ENCODE data around the gene AMMECR1. TPM values are rescaled to one million over a fixed set of nuclear protein-coding genes. Genes with fewer than 3 reads are reported as not detected.

Gene AMMECR1
- total RNA-seq, 3 donors from 2014 or later: 4.1 to 10.7 (median 8.2) TPM

DNA sequence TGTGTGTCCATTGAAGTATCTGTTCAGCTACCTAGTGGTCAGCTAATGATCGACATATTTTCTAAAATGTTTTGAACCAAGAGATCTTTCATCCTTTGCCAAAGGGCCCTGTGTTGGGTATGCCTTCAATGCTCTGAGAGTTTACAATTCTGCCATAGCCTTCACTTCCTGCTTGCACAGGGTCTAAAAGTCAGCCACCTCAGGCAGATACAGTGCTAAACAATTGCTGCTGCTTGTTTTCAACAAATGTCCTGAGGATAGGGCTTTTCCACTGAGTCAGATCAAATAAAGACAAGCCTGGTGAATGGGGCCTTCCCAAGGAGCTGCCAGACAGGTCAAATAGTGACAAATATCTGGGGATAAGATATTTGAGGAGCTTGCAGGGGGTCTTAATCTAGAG, 16.7 kb downstream of the AMMECR1 start:
- intact Hi-C loops (cut with DNase I, micrococcal nuclease): no loop called here
- no peaks in the 10 kb centered on the region for H3K36me3 ChIP-seq (ENCODE audit: low read depth)
- TF ChIP-seq, protein P1, sequence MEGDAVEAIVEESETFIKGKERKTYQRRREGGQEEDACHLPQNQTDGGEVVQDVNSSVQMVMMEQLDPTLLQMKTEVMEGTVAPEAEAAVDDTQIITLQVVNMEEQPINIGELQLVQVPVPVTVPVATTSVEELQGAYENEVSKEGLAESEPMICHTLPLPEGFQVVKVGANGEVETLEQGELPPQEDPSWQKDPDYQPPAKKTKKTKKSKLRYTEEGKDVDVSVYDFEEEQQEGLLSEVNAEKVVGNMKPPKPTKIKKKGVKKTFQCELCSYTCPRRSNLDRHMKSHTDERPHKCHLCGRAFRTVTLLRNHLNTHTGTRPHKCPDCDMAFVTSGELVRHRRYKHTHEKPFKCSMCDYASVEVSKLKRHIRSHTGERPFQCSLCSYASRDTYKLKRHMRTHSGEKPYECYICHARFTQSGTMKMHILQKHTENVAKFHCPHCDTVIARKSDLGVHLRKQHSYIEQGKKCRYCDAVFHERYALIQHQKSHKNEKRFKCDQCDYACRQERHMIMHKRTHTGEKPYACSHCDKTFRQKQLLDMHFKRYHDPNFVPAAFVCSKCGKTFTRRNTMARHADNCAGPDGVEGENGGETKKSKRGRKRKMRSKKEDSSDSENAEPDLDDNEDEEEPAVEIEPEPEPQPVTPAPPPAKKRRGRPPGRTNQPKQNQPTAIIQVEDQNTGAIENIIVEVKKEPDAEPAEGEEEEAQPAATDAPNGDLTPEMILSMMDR (IDR thresholded peaks at IDR 0.05): no peak
- no peaks in the 10 kb centered on the region for H3K9me3 ChIP-seq
- ATAC-seq (no peak), DNase-seq (no peak)
- no peaks in the 10 kb centered on the region for H3K4me1 ChIP-seq (ENCODE audit: low read depth)
- no peak overlapping the region for H3K4me3 ChIP-seq

DNA sequence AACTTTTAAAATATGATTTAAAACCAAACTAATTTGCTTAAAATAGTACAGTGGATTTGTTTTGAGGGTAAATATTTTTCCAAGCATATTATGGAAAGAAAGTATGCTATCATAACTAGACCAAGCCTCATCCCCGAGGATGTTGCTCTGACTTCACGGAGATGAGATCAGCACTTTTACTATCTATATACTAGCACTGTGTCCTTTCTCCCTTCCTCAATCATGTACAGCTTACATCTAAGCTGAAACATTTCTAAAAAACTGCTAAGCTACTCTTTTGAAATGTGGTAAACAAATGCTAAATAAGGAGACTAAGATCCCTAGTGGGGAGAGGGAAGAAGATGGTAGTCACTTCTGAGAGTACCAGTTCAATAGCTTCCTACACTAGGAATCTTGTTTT, 23.8 kb downstream of the AMMECR1 start:
- H3K9me3 ChIP-seq: no peaks in the 10 kb centered on the region
- DNase-seq (no peak), ATAC-seq (no peak)
- TF ChIP-seq, protein P1 (IDR thresholded peaks at IDR 0.05): no peak
- no peak overlapping the region for H3K4me3 ChIP-seq
- H3K4me1 ChIP-seq (ENCODE audit: low read depth): no peaks in the 10 kb centered on the region
- H3K36me3 ChIP-seq (ENCODE audit: low read depth): no peaks in the 10 kb centered on the region
- intact Hi-C loops (cut with DNase I, micrococcal nuclease): no loop called here

DNA sequence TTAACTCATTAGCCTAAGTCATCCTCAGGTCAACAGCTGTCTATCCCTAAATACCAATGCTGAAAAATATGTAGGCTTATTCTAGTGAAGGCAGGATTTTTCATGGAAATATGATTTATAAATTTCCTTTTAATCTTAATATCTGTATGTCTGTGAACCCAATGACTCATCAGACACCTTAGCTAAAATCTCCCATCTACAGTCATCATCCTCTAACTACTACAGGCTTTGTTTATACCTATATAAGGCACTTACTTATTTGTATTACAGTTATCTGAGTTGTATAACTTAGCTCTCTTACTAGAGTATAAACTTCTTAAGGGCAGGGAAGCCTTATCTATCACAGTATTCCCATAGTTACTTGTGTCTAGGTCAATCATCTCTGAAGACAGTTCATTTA, 24.2 kb downstream of the AMMECR1 start:
- Histone ChIP-seq H3K4me1 (ENCODE audit: low read depth) (no peaks in the 10 kb centered on the region), H3K4me3 (no peak overlapping the region), H3K9me3 (no peaks in the 10 kb centered on the region), H3K36me3 (ENCODE audit: low read depth) (no peaks in the 10 kb centered on the region)
- intact Hi-C loops (cut with DNase I, micrococcal nuclease): no loop called here
- ATAC-seq (no peak), DNase-seq (no peak)
- TF ChIP-seq, protein P1 (IDR thresholded peaks at IDR 0.05): no peak

DNA sequence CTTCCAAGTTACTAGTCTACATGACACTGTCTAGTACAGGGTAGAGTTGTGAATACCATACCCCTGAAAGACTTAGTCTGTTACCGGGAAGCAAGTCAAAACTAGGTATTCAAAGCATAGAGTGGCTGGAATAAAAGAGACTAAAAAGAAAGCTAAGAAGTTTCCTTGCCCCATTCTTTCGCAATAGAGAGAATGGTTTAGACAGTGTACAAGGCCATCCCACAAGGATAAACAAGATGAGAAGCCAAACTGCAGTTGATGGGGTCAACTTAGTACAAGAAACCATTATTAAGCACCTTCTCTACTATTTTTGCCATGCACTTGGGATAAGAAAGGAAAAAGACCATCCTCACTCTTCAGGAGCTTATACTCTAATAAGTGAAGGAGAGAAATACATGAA, 30.3 kb downstream of the AMMECR1 start:
- TF ChIP-seq, protein P1 (IDR thresholded peaks at IDR 0.05): no peak
- no peaks in the 10 kb centered on the region for H3K36me3 ChIP-seq (ENCODE audit: low read depth)
- no peak for DNase-seq
- H3K4me3 ChIP-seq: no peak overlapping the region
- ATAC-seq: no peak
- intact Hi-C loops (cut with DNase I, micrococcal nuclease): no loop called here
- H3K4me1 ChIP-seq (ENCODE audit: low read depth): no peaks in the 10 kb centered on the region
- no peaks in the 10 kb centered on the region for H3K9me3 ChIP-seq

GRCh38 chrX:110286106-110286505, 31.8 kb downstream of the AMMECR1 start:
- intact Hi-C loops (cut with DNase I, micrococcal nuclease): no loop called here
- ATAC-seq (peak; percentile 67), DNase-seq (no peak)
- TF ChIP-seq, protein P1 (IDR thresholded peaks at IDR 0.05): no peak
- Histone ChIP-seq H3K9me3 (no peaks in the 10 kb centered on the region), H3K4me3 (no peak overlapping the region), H3K4me1 (ENCODE audit: low read depth) (no peaks in the 10 kb centered on the region), H3K36me3 (ENCODE audit: low read depth) (no peaks in the 10 kb centered on the region)

DNA sequence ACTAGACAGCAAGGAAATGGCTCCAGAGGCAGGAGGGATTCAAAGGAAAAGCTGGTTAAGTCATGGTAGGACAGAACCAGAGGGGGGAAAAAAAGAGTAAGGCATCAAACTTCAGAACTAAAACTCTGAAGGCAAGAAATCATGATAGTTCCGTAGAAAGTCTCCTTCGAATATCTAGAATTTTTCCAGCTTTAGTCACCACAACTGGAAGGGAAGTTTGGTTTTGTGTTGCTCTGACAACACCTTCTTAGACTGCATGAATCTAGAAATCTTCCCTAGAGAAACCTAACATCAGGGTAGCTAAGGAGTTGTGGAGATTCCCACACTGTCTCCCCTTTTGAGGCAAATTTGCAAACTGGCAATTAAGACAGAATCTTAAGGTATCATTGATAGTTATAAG, 33.7 kb downstream of the AMMECR1 start:
- H3K36me3 ChIP-seq (ENCODE audit: low read depth): no peaks in the 10 kb centered on the region
- TF ChIP-seq, protein P1 (IDR thresholded peaks at IDR 0.05): no peak
- no peak overlapping the region for H3K4me3 ChIP-seq
- no peaks in the 10 kb centered on the region for H3K4me1 ChIP-seq (ENCODE audit: low read depth)
- intact Hi-C loops (cut with DNase I, micrococcal nuclease): no loop called here
- no peak for ATAC-seq
- no peak for DNase-seq
- no peaks in the 10 kb centered on the region for H3K9me3 ChIP-seq

Data from mucosa of descending colon (tissue), 3 donors.